Right lung (tissue), 5 donors: ENCODE results near the gene SAMD4A. TPM values are rescaled to one million over a fixed set of nuclear protein-coding genes. Genes with fewer than 3 reads are reported as not detected.

Experiments
- DNase-seq, 2 donors: peaks; one replicate each; pipeline ENCODE4 v3.0.0-alpha.2; 2013
- polyA plus RNA-seq, 5 donors: library from polyadenylated mRNA; unstranded; fragments of 120-200 nt; gene quantifications; one replicate each; pipeline versions ENCODE4 v1.2.1 to v1.2.3, GENCODE V29; 2013; ENCODE audit warnings: inconsistent platforms in 1 of 5, low replicate concordance in 1 of 5; ENCODE audit not compliant: insufficient read length in 5 of 5, insufficient read depth in 1 of 5

Gene SAMD4A
- polyA plus RNA-seq, 5 donors, result 4.9 to 9.8 (median 7.9) TPM

GRCh38 chr14:54680651-54681050 is 113.7 kb downstream of the SAMD4A start:
- DNase-seq, result no peak

GRCh38 chr14:54681811-54682261 is 114.9 kb downstream of the SAMD4A start:
- DNase-seq, result no peak

- DNase-seq, result no peak
Observed at GRCh38 chr14:54682578-54682977, 115.7 kb downstream of the SAMD4A start.

- DNase-seq, result no peak
Observed at GRCh38 chr14:54683882-54684794, 117.2 kb downstream of the SAMD4A start.

- DNase-seq, result no peak
Observed at GRCh38 chr14:54685286-54685845, 118.4 kb downstream of the SAMD4A start.

GRCh38 chr14:54686219-54686870 is 119.4 kb downstream of the SAMD4A start:
- peak; percentile 65 to 78 for DNase-seq

- no peak for DNase-seq
Observed at GRCh38 chr14:54686871-54687749, 120.2 kb downstream of the SAMD4A start.

GRCh38 chr14:54687750-54688119 is 120.8 kb downstream of the SAMD4A start:
- no peak for DNase-seq

GRCh38 chr14:54688229-54688628 is 121.3 kb downstream of the SAMD4A start:
- DNase-seq, result no peak

- no peak for DNase-seq
Observed at GRCh38 chr14:54689928-54690327, 123.0 kb downstream of the SAMD4A start.

- DNase-seq, result no peak
Observed at GRCh38 chr14:54690887-54691286, 124.0 kb downstream of the SAMD4A start.

GRCh38 chr14:54691525-54692283 is 124.8 kb downstream of the SAMD4A start:
- peak in 1 of 2 donors; percentile 66 for DNase-seq

GRCh38 chr14:54692284-54692772 is 125.4 kb downstream of the SAMD4A start:
- DNase-seq, result no peak

GRCh38 chr14:54693761-54694160 is 126.8 kb downstream of the SAMD4A start:
- no peak for DNase-seq

- no peak for DNase-seq
Observed at GRCh38 chr14:54695196-54695595, 128.3 kb downstream of the SAMD4A start.

GRCh38 chr14:54697001-54697400 is 130.1 kb downstream of the SAMD4A start:
- DNase-seq, result no peak

- no peak for DNase-seq
Observed at GRCh38 chr14:54697803-54698202, 130.9 kb downstream of the SAMD4A start.

GRCh38 chr14:54698501-54698900 is 131.6 kb downstream of the SAMD4A start:
- no peak for DNase-seq

- DNase-seq, result no peak
Observed at GRCh38 chr14:54698966-54699530, 132.1 kb downstream of the SAMD4A start.

- no peak for DNase-seq
Observed at GRCh38 chr14:54699735-54700134, 132.8 kb downstream of the SAMD4A start.
